Coronary artery (tissue), 2 donors: ENCODE data around the gene CTSO.

Source experiments
- DNase-seq: peaks from one replicate; pipeline ENCODE4 v3.0.0-alpha.2; 2017; ENCODE audit warnings: low spot score
- H3K27ac ChIP-seq, 2 donors: fragments of 200-600 bp; sonication (generic); one replicate each; pipeline ENCODE4 v1.5.1; 2016 to 2019
- H3K4me3 ChIP-seq: fragments of 200-600 bp; sonication (generic); 2 replicates; pipeline ENCODE4 v1.5.1; 2016; ENCODE audit warnings: mild to moderate bottlenecking, moderate library complexity
- TF ChIP-seq, protein P1 (sequence below): fragments of 200-600 bp; sonication (generic); IDR thresholded peaks from one replicate; pipeline ENCODE4 v1.5.1; 2019; ENCODE audit warnings: antibody characterized with exemption

CTSO gene

DNA sequence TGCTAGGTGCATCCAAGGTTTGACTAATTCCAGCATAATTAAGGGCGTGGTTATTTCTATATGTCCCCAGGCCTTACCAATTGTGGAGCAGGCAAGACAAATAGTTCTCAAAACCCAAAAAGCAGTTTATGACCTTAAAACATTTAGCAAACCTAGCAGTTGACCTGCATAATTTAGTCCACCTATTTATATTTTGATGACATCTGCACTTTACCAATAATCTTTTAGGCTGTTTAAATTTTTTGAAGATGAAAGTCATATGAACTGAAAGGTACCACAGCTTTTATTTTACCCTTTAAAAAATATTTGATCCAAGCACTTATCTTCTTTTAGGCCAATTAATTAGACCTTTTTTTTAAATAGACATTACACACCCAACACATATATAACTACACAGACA lies 77.8 kb downstream of the CTSO start:
- H3K27ac ChIP-seq = no peak overlapping the region
- TF ChIP-seq, protein P1, sequence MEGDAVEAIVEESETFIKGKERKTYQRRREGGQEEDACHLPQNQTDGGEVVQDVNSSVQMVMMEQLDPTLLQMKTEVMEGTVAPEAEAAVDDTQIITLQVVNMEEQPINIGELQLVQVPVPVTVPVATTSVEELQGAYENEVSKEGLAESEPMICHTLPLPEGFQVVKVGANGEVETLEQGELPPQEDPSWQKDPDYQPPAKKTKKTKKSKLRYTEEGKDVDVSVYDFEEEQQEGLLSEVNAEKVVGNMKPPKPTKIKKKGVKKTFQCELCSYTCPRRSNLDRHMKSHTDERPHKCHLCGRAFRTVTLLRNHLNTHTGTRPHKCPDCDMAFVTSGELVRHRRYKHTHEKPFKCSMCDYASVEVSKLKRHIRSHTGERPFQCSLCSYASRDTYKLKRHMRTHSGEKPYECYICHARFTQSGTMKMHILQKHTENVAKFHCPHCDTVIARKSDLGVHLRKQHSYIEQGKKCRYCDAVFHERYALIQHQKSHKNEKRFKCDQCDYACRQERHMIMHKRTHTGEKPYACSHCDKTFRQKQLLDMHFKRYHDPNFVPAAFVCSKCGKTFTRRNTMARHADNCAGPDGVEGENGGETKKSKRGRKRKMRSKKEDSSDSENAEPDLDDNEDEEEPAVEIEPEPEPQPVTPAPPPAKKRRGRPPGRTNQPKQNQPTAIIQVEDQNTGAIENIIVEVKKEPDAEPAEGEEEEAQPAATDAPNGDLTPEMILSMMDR = no peak
- DNase-seq = no peak

More for the DNA sequence above, 77.8 kb downstream of the CTSO start:
- no peak overlapping the region for H3K4me3 ChIP-seq
